ENCODE data around the gene TTC16. TPM values are rescaled to one million over a fixed set of nuclear protein-coding genes. Genes with fewer than 3 reads are reported as not detected.

Gene TTC16
- total RNA-seq, 1 experiment from 2014 or later = not detected

GRCh38 chr9:127698985-127699670, 16.8 kb upstream of the TTC16 start:
- Histone ChIP-seq H2BK20ac (ENCODE audit: low read depth, low read length, poor library complexity, severe bottlenecking) (no peak overlapping the region), H4K91ac (ENCODE audit: insufficient read length, low read depth, low read length) (no peak overlapping the region), H3K4ac (ENCODE audit: low read depth, low read length) (no peak overlapping the region), H3K27me3 (ENCODE audit: insufficient read depth, low read length) (no peaks in the 10 kb centered on the region), H4K5ac (ENCODE audit: insufficient read length, low read depth, low read length) (peak overlapping the region; percentile 36), H3K79me1 (ENCODE audit: insufficient read depth, low read depth, low read length, poor library complexity, severe bottlenecking) (no peaks in the 10 kb centered on the region), H2BK120ac (ENCODE audit: low read depth, low read length, poor library complexity, severe bottlenecking) (no peak overlapping the region), H3K23me2 (ENCODE audit: insufficient read length, low read depth, low read length, poor library complexity, severe bottlenecking) (peaks cover 4% of the 10 kb centered on the region), H3K18ac (ENCODE audit: insufficient read length, low read depth, low read length) (peak overlapping the region; percentile 66), H3K14ac (ENCODE audit: insufficient read depth, low read length) (peak overlapping the region; percentile 73), H2BK12ac (ENCODE audit: insufficient read length, low read depth, low read length) (no peak overlapping the region), H4K20me1 (ENCODE audit: control insufficient read depth, insufficient read depth, insufficient read length) (no peaks in the 10 kb centered on the region), H3K9me3 (ENCODE audit: control insufficient read depth, low read depth, low read length) (no peaks in the 10 kb centered on the region), H4K8ac (replicated peaks; ENCODE audit: insufficient read length, low read depth, low read length) (no peak overlapping the region), H2BK5ac (ENCODE audit: insufficient read length, low read length) (no peak overlapping the region), H3K79me2 (ENCODE audit: insufficient read depth, low read length) (no peaks in the 10 kb centered on the region), H3K4me1 (ENCODE audit: insufficient read depth, low read length) (no peaks in the 10 kb centered on the region), H3K56ac (ENCODE audit: insufficient read length, low read depth, low read length) (no peak overlapping the region), H2AFZ (ENCODE audit: low read length) (no peak overlapping the region), H2AK5ac (ENCODE audit: insufficient read length, low read length) (no peak overlapping the region), H3K27ac (ENCODE audit: insufficient read length, low read depth, low read length) (no peak overlapping the region), H3K23ac (ENCODE audit: insufficient read length, low read depth, low read length) (no peak overlapping the region), H3K9ac (ENCODE audit: extremely low read depth, insufficient read length, low read length) (peak overlapping the region; percentile 35), H3K4me2 (ENCODE audit: insufficient read depth, insufficient read length, low read length) (peak overlapping the region; percentile 57), H2BK15ac (ENCODE audit: low read depth, low read length) (no peak overlapping the region), H3T11ph (ENCODE audit: low read length) (no peak overlapping the region)
- no peaks in the 10 kb centered on the region for H3K9me3 Mint-ChIP-seq
- peak overlapping the region; percentile 70 to 81 for H3K4me3 Mint-ChIP-seq
- H3K4me1 Mint-ChIP-seq = peaks cover 2 to 7% of the 10 kb centered on the region in 2 experiments
- peak overlapping the region in 2 of 3 experiments; percentile 68 to 81; a peak in 3 of 7 replicates for H3K27ac Mint-ChIP-seq
- WGBS (ENCODE audit: extremely low coverage, insufficient read length, low lambda C conversion rate) = no CpG with 5 or more reads among the region's 41 CpGs
- TF ChIP-seq CTCF (conservative IDR thresholded peaks at IDR 0.05) = peak; percentile 25; the same call in 1 of the 3 replicates
- DNase-seq = peak; percentile 98
- H3K27me3 Mint-ChIP-seq (ENCODE audit: low read depth) = peaks cover 6% of the 10 kb centered on the region
- peaks cover 0 to 1% (median 0%) of the 10 kb centered on the region in 3 experiments; a peak in 1 of 7 replicates for H3K36me3 Mint-ChIP-seq (ENCODE audit: insufficient read depth in 1 of 3, low read depth in 3 of 3)
